GM19328 (cell line): ENCODE data around the gene MYH8.

Source experiments
- ATAC-seq: cut with Tn5 transposase; IDR thresholded peaks from one replicate; pipeline ENCODE4 v1.9.1; 2021; ENCODE audit warnings: mild to moderate bottlenecking, moderate library complexity; ENCODE audit not compliant: unreplicated experiment

The MYH8 gene

GRCh38 chr17:10384175-10384574, 37.6 kb downstream of the MYH8 start:
- ATAC-seq: no peak

GRCh38 chr17:10380631-10381408, 40.9 kb downstream of the MYH8 start:
- no peak for ATAC-seq

- ATAC-seq: no peak
Observed at GRCh38 chr17:10372906-10373305, 48.8 kb downstream of the MYH8 start, which contains the start of gene MYH13. TSS of gene MYH13 (minus strand) at chr17:10373006. CDS start at chr17:10364530, 8,476 bp downstream.

- no peak for ATAC-seq
Observed at GRCh38 chr17:10370016-10370608, 51.6 kb downstream of the MYH8 start.

- no peak for ATAC-seq
Observed at GRCh38 chr17:10369239-10369638, 52.5 kb downstream of the MYH8 start.

DNA sequence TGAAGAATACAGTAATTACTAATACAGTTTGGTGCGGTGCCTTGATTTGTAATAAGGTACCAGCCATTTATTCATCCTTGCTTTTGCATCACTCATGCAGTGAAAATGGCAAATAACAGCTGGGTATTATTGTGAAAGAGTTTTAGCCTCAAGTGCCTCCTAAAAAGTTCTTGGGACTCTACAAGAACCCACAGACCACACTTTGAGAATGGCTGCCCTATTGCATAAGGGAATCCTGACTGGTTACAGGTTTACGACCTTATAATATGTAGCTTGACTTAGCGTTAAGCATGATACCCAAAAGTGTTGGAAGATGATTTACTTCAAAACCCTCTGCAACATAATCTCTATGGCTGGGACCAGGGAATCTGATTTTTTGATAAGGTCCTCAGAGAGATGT, 53.2 kb downstream of the MYH8 start:
- no peak for ATAC-seq

DNA sequence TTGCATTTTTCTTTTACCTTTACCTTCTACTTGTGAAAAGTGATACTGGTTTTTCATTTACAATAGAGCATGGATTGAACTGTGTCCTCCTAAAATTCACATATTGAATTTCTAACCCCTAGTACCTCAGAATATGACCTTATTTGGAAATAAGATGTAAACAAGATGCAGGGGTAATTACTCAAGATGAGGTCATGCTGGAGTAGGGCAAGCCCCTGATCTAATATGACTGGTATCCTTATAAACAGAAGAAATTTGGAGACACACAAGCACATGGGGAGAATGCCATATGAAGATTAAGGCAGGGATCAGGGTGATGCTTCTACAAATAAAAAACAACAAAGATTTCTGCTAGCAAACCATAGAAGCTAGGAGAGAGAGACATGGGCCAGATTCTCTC, 61.2 kb downstream of the MYH8 start:
- no peak for ATAC-seq

- no peak for ATAC-seq
Observed at GRCh38 chr17:10357768-10358167, 64.0 kb downstream of the MYH8 start.

DNA sequence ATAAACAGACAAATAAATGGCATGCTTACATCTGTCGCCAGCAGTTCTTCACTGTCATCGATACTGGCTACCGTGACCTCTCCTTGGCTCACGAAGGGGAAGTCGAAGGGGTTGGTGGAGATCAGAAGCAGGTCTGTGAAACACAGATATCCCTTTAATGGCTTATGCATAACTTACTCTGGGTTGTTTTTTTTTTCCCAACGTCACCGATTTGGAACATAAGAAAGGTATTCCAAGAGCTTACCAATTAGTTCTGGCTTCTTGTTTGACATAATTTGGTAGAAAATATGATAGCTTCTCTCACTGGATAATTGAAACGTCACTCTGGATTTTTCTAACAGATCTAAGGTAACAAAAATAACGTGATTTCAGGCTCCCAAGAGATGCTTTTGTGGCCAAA, 67.1 kb downstream of the MYH8 start:
- ATAC-seq: no peak

- ATAC-seq: no peak
Observed at GRCh38 chr17:10352893-10353292, 68.9 kb downstream of the MYH8 start.

DNA sequence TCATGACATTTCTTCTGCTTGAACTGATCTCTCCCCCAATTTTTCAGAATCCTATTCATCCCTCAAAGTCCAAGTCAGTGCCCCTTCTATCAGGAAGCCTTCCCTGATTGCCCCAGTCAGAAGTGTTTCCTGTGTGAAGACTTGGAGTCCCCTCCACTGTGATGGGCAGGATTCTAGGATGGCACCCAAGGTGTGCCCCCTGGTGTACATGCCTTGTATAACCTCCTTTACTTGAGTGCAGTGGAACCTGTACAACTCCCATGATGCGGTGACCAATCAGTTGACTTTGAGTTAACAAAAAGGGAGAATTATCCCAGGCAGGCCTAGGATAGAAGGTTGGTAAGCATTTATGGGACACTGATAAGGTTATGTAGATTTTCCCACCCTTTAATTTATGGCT, 72.3 kb downstream of the MYH8 start:
- ATAC-seq: no peak

GRCh38 chr17:10344816-10345215, 76.9 kb downstream of the MYH8 start:
- no peak for ATAC-seq
